Hematopoietic multipotent progenitor cell treated with erythropoietin and hydrocortisone succinate and interleukin-3 and kit ligand, for 17 days (in vitro differentiated cells): Measurements from ENCODE around the gene PCA3.
"Not testable (repeated sequence)": the region's sequence is repeated elsewhere in the genome, so short reads cannot be mapped to it uniquely, and the experiment has no call there.

Experiments used
- DNase-seq: peaks from one replicate; pipeline ENCODE4 v3.0.0-alpha.2; 2015; ENCODE audit warnings: low spot score

The PCA3 gene

DNA sequence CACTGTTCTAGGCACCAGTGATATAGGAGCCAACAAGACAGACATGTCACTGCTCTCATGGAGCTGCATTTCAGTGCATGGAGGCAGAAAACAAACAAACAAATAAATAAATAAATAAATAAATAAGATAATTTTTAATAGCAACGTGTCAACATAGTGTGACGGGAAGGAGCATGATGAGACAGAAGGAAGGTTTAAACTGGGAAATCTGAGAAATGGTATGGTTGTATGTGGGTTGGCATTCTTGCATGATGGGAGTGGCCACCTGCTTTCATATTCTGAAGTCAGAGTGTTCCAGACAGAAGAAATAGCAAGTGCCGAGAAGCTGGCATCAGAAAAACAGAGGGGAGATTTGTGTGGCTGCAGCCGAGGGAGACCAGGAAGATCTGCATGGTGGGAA lies at the start of gene PCA3:
PCA3 (plus strand) TSS at position 301 of the 400 bp plus-strand sequence.
- DNase-seq = no peak

GRCh38 chr9:76716085-76716672 lies 48.1 kb upstream of the PCA3 start:
- DNase-seq = no peak

GRCh38 chr9:76717176-76717575 lies 47.1 kb upstream of the PCA3 start:
- no peak for DNase-seq

GRCh38 chr9:76717613-76718012 lies 46.6 kb upstream of the PCA3 start:
- DNase-seq = no peak

GRCh38 chr9:76718166-76718565 lies 46.1 kb upstream of the PCA3 start:
- no peak for DNase-seq

DNA sequence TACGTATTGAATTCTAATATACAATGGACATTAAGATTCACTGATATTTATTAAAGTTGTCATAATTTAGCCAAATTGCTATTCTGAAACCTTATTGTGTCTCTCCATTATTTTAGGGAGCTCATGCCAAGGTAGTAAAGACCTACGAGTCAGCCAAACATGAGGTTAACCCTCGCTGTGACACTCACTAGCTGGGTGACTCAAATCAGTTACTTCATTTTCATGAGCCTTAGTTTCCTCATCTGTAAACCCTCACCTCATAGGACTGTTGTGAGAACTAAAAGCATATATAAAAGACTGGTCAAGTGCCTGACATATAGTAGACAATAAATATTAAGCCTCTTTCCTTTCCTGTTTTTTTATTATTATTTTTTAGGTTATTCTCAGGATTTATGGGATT lies 44.0 kb upstream of the PCA3 start:
- DNase-seq = no peak

DNA sequence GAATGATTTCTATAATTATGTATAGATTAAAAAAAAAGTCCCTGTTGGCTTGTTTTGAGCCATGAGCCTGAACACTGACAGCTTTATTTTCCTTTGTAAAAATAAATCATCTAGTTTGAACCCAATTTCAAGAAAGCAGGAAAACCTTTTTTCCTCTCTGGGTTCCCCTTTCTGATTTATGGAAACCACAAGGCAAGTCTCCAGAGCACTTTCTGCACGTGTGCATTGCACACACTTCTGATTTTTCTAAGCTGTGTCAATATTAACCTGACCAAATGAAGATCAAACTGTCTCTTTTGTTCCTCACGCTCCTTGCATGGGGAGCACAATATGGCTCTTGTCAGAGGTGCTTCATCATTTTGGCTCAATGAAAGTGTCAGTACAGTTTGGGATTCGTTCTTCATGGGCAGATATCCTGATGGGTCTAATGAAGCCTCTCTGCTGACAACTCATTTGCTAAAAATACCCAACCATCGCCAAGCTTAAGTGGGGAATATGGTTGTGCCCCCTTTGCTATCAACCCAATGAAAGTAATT lies 39.2 kb upstream of the PCA3 start:
- no peak for DNase-seq

- DNase-seq = no peak
Observed at GRCh38 chr9:76725885-76726284, 38.4 kb upstream of the PCA3 start.

DNA sequence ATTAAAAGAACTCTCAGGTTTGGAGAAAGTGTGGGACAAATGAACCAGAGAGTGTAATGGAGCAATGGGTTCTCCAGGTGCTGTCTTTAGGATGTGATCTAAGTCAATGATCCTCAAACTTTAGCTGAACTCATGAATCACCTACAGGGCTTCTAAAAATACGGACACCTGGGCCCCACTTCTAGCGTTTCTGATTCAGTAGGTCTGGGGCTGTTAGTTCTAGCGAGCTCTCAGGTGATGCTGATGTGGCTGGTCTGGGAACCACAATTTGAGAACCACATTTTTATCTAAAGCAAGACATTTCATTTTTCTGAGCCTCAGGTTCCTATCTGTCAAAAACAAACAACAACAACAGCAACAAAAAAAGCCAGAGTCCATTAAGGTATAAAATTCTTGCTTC lies 35.1 kb upstream of the PCA3 start:
- DNase-seq = no peak

- DNase-seq = no peak
Observed at GRCh38 chr9:76729980-76730737, 34.1 kb upstream of the PCA3 start.

GRCh38 chr9:76730801-76731200 lies 33.4 kb upstream of the PCA3 start:
- DNase-seq = no peak

DNA sequence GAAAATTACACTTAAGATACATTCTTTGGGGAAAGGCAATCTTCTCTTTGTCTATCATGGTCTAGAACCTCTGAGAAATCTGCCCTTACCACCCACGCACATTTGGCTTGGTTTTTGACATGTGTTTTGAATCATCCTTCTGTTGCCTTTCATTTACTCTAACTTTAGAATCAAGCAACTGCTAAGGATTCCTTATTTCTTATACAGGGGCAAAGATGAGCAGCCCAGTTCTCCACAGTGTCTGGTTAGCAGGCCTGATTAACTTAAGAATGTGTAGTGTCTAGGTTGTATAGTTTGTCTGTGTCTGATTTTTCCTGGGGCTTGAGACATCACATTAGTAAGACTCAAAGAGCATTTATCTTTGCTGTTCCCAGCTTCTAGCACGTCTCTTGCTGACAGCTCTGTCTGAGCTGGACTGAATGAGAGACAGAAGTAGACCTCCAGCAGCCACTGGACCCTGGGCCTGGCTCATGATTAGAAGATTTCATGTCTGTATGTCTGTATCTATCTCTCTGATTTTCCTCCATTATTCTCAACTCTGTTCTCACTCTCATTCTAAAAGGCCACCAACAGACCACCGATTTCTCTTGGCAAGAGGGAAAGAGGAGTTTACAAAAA lies 31.8 kb upstream of the PCA3 start:
- DNase-seq = no peak

DNA sequence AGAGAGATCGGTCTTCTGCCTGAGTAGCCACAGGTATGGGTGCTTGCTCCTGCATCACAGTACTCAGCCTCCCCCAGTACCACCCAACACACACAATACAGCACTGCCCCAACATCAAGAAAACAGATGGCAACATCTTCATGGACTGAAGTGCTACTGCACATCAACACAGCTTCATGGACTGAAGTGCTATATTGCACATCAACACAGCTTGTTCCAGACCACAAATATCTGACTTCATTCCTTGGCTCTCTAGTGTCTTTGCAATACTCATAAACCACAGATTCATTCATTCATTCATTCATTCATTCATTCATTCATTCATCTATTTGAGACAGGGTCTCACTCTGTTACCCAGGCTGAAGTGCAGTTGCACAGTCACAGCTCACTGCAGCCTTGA lies 31.1 kb upstream of the PCA3 start:
- DNase-seq = no peak

GRCh38 chr9:76734716-76735115 lies 29.5 kb upstream of the PCA3 start:
- no peak for DNase-seq

GRCh38 chr9:76737154-76737902 lies 26.9 kb upstream of the PCA3 start:
- no peak for DNase-seq

GRCh38 chr9:76738402-76738801 lies 25.8 kb upstream of the PCA3 start:
- no peak for DNase-seq

- DNase-seq = no peak
Observed at GRCh38 chr9:76741524-76741923, 22.7 kb upstream of the PCA3 start.

DNA sequence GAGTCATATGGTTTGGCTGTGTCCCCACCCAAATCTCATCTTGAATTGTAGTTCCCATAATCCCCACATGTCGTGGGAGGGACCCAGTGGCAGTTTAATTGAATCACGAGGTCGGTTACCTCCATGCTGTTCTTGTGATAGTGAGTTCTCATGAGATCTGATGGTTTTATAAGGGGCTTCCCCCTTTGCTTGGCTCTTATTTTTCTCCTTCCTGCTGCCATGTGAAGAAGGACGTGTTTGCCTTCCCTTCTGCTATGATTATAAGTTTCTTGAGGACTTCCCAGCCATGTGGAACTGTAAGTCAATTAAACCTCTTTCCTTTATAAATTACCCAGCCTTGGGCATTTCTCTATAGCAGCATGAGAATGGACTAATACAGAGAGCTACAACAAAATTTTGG lies 21.3 kb upstream of the PCA3 start:
- not testable (repeated sequence) for DNase-seq

DNA sequence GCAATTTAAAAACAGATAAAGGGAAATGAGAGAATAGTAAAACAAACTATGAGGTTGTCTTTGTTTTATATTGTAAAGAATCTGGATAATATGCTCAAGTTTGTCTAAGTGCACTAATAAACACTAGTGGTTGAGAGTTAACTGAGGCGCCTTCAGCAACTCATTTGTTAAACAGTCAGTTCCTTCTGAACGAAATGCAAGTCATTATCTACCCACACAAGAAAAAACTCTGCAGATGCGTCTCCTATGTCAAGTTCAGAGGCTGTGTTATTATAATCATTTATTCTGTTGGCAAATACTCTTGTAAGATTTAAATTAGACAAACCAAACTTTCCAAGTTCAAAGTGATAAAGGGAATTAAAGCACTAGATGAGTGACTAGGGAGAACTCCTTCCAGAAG lies 20.3 kb upstream of the PCA3 start:
- no peak for DNase-seq

DNA sequence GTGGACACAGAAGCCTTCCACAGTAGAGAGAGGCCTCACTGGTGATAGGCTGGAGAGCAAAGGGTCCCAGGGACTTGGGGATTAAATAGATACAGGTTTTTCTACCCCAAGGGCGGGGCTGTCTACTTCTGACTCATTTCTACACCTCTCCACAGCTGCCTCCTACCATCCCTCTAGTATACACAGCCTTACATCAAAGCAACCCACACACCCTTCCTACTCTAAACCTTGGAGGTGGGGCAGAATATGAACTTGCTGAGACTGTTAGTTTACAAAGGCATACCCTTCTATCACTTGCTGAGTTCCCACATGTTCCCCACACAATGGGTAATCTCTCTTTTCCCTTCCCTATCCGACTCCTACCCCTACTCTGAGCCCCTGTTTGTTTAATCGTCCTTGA lies 19.9 kb upstream of the PCA3 start:
- no peak for DNase-seq

DNA sequence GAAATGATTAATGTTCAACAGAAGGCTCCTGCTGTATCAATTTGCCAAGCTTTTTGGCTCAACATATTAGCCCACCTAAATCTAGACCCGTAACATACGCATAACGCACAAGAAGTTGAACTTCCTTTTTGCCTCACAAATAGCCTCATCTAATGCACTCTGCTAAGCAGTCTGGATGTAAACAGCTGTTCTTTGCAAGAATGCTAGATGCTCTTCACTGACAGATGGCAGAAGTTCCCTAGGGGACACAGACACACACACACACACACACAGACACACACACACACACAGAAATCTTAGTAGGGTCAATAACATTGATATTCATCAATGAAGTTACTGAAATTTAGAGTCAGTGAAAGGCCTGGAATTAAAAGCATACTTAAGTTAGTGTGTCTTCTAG lies 13.2 kb upstream of the PCA3 start:
- DNase-seq = no peak

- no peak for DNase-seq
Observed at GRCh38 chr9:76756268-76756640, 8.0 kb upstream of the PCA3 start.
